HG02981 (cell line): ENCODE results near the gene XRCC1.
A peak's percentile ranks its signal among the peaks of the same experiment; 100 is the strongest.

Source experiments
- ATAC-seq: cut with Tn5 transposase; IDR thresholded peaks from one replicate; pipeline ENCODE4 v1.9.1; 2021; ENCODE audit warnings: mild to moderate bottlenecking, moderate library complexity; ENCODE audit not compliant: unreplicated experiment

Gene XRCC1

GRCh38 chr19:43546581-43546980 lies 28.7 kb downstream of the XRCC1 start:
- ATAC-seq: no peak

- no peak for ATAC-seq
These were observed 29.3 kb downstream of the XRCC1 start for GRCh38 chr19:43545981-43546380.

DNA sequence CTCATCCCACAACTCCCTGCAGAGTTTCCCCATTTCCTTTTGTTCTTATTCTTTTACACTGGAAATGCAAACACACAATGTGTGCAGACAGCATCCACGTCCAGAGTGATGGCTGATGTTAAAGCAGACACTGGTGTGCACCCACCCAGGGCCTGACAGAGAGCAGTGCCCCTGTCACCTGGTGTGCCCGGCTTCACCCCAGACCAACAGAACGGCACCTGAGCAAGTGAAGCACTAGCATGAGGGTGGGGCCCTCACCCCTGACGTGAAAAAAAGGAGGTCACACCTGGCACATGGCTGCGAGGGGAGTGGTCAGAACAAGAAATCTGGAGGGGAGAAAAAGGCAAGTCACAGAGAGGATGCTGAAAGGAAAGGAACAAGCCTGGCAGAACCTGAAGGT lies 30.1 kb downstream of the XRCC1 start:
- no peak for ATAC-seq

GRCh38 chr19:43544077-43544476 lies 31.2 kb downstream of the XRCC1 start:
- no peak for ATAC-seq

DNA sequence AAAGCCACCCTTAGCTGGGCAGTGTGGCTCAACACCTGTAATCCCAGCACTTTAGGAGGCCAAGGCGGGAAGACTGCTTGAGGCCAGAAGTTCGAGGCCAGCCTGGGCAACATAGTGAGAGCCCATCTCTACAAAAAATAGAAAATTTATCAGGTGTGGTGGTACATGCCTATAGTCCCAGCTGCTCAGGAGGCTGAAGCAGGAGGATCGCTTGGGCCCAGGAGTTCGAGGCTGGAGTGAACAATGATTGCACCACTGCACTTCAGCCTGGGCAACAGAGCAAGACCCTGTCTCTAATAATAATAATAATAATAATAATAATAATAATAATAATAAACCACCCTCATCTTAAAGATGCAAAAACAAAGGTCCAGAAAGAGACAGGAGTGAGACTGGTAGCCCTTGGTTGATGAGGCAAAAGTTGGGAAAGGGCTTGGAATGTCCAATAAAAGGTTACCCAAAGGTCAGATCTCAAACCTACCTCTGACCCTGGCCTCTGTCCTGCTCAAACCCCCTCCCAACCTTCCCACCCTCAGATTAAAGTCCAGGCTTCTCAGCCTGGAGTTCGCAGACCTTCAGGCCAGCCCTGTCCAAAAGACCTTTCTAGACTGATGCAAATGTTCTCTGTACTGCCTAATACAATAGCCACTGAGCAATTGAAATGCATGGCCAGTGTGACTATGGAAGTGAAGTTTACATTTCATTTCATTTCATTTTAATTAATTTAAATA lies 33.2 kb downstream of the XRCC1 start:
- ATAC-seq: no peak

DNA sequence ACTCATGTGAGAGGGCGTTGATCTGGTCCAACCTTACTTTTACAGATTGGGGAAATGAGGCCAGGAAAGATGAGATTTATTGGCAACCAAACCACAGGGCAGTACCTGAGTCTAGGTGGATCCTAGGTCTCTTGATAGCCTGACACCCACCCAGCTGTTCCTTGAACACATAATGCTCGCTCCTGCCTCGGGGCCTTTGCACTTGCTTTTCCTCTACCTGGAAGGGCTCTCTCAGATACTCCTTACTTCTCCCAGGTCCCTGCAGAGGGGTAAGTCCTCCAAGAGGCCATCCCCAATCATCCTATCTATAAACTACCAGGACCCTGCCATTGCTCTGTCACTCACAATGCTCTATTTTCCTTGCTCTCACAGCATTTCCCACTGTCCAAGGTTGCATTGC lies 34.9 kb downstream of the XRCC1 start:
- no peak for ATAC-seq

DNA sequence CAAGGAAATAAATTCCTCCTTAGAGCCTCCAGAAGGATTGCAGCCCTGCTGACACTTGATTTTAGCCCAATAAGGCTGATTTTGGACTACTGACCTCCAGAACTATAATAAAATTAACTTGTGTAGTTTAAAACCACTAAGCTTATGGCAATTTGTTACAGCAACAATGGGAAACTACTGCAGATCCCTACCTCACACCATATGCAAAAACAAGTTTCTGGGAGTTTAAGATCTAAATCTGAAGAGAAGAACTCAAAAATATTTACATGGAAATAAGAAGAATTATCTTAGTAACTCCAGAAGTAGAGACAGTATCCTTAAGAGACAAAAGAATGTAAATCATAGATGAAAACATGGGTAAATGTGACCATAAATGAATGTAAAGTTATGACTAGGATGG lies 36.4 kb downstream of the XRCC1 start:
- ATAC-seq: no peak

DNA sequence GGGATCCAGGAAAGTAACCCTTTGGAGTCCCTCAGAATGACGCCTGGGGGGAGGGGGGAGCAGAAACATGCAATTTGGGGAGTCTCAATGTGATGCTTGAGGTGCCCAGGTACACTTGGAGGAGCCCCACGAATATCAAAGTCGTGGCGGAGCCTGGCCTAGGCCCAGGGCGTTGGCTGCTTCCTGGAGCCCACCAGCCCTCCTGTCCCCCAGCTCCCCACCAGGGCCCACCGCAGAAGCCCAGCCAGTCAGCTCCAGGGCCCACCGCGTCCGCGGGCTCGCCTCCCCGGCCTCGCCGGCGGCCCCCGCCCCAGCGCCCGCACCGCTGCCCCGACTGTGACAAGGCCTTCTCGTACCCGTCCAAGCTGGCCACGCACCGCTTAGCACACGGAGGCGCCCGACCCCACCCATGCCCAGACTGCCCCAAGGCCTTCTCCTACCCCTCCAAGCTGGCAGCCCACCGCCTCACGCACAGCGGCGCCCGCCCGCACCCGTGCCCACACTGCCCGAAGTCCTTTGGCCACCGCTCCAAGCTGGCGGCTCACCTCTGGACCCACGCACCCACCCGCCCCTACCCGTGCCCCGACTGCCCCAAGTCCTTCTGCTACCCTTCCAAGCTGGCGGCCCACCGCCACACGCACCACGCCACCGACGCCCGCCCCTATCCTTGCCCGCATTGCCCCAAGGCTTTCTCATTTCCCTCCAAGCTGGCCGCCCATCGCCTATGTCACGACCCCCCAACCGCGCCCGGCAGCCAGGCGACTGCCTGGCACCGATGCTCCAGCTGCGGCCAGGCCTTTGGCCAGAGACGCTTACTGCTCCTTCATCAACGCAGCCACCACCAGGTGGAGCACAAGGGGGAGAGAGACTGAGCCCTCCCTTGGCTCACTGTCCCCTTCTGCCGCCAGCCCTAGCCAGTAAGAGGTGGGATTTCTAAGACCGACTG lies 40.2 kb downstream of the XRCC1 start:
- ATAC-seq: no peak

GRCh38 chr19:43534305-43534815 lies 41.0 kb downstream of the XRCC1 start:
- ATAC-seq: no peak

- peak; percentile 57 for ATAC-seq
These were observed 41.6 kb downstream of the XRCC1 start for GRCh38 chr19:43533546-43534304.

GRCh38 chr19:43532962-43533545 lies 42.3 kb downstream of the XRCC1 start, which contains the start of gene ZNF575:
TSS of gene ZNF575 (plus strand) at chr19:43533188. CDS start at chr19:43534423, 1,235 bp downstream.
- peak; percentile 52 for ATAC-seq

DNA sequence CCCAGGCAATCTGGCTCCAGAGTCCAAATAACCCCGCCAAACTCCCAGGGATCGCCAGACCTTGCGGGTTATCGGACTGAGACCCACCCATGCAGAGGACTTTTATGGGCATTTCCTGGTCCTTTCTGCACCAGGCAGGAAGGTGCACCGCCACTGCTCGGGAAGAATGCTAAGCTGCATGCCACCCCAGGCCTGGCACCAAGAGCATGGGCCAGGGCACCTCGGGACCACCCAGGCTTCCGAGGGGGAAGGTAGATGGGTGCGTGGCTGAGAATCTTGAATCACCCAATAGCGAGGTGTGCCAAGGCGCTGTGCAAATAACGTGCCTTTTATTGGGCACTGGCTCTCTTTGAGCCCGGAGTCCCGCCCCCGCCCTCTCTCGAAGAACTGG lies 42.8 kb downstream of the XRCC1 start:
- peak; percentile 5 for ATAC-seq

DNA sequence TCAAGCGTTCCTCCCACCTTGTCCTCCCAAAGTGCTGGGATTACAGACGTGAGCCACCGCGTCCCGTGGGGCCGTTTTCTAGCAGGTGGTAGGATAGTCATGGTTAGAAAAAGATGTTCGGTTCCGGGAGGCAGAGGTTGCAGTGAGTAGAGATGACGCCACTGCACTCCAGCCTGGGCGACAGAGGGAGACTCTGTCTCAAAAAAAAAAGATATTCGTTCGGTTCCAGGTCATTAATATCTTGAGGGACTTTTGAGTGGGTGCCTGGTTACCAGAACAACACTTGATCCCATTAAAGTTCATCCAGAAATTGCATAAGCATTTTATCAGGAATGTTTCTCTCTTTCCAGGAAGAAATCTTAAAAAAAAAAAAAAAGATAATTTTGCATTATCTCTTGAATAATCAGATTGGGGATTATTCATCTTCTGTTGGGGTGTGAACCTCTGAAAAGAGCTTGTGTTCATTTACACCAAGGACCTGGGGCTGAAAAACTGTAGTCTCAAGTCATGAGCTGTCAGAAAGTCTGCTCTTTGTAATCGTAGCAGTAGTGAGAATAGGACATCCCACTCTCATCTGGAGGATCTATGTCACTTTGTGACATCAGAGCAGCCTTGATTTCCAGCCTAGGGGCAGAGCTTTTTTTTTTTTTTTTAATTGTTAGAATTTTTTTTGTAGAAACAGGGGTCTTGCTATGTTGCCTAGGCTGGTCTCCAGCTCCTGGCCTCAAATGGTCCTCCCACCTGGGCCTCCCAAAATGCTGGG lies 47.3 kb downstream of the XRCC1 start:
- ATAC-seq: no peak

DNA sequence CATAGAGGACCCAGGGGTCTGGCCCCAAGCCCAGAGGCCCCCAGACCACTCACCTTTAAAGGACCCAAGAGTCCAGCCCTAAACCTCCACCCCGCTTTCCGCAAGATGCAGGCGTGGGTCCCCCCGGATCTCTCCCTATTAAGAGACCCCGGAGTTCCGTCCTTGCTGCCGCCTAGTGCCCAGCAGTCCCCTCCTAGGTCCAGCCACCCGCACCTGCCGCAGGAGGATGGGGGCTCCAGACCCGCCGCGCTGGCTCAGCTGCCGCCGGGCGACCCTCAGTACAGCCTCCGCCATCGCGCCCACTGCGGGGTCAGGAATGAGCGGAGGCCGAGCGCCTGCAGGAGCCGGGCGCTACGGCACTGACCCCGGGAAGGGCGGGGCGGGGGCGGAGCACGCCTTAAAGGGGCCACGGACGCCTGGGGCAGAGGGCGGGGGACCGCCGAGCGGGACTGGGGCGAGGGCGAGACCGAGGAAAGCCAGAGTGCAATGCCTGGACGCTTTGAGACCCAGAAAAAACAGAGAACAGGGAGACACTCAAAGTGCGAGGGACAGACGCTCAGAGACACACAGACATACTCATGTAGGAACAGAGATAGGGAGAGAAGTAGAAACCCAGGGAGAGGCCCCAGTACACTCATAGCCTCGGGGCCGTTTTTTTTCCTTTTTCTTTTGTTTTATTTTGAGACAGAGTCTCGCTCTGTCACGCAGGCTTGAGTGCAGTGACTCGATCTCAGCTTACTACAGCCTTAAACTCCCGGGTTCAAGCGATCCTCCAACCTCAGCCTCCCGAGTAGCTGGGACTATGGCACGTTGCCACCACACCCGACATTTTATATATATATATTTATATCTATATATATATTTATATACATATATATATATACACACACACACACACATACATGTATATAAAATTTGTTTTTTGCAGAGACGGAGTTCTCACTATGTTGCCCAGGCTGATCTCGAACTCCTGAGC lies 48.2 kb downstream of the XRCC1 start, which contains the start of gene ETHE1:
Gene ETHE1, minus strand, starts transcription at position 318 of the 976 bp plus-strand sequence. Its CDS starts 24 bp downstream, at position 294.
- peak; percentile 79 for ATAC-seq

DNA sequence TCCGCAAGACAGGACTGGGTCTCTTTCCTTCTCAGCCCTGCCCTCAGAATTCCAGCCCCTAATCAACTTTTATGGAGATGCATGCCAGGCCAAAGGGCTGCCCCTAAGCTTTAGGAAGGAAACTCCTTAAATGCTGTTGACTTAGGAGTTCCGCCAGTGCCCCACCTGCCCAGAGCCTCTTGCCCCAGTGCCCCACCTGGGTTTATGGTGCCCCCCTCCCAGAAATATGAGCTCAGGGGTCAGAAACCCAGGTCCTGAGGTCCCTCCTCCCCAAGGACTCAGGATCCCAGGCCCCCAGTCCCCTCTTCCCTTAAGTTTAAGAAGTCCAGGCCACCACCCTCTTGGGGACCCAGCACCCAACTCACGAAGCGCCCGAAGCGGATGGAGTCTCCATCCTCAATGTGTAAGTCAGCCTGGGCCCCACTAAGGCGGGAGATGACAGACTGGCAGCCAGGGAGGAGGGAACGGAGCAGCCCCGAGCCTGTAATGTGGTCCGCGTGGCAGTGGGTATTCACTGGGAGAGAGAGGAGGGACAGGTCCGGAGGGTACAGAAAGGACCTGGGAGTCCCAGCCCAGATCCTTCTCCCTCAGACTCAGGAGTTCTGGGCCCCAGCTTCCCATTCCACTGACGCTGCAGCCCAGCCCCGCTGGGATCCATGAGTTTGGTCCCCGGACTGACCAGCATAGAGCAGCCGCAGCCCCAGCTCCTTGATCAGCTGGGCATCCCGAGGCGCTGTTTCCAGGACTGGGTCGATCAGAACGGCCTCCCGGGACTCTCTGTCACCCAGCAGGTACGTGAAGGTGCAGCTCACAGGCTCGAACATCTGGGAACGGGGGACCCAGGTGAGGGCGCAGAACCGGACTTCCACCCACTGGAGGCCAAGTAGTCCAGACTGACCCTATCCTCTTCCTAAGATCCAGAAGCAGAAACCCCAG lies 49.2 kb downstream of the XRCC1 start:
- ATAC-seq: no peak

DNA sequence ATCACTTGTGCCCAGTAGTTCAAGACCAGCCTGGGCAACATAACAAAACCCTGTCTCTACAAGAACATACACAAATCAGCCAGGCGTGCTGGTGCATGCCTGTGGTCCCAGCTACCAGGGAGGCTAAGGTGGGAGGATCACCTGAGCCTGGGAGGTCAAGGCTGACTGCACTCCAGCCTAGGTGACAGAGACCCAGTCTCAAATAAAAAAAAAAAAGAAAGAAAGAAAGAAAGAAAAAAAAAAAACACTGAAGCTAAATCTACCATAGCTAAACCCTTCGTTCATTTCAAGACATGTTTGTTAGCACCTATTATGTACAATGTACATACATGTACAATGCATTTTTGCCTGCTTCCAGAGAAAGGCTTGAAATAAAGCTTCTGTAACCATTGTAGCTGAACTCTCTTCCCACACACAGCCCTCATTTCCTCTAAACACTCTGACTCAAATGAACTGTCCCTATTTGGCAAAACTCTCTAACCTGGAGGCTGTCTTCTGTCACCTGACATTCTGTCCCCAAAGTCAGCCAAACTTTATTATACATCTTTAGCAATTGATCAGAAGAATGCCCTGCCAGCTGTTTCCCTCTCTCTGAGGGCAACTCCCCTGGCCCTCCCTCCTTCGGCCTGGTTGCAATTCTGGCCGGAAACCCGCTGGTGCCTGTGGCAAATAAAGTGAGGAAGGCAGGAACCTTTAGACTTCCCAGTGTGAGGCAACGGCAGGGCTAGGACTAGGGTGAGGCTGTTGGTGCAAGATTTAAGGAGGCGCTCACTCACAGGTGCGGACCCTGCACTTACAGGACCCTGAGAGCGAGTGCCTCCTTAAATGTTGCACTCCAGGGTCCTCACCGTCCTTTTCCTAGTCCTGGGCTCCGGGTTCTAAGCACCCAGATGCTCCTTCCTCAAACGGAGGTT lies 50.1 kb downstream of the XRCC1 start:
- ATAC-seq: no peak
